Measurements from ENCODE around the gene HIGD2A.

HIGD2A gene

DNA sequence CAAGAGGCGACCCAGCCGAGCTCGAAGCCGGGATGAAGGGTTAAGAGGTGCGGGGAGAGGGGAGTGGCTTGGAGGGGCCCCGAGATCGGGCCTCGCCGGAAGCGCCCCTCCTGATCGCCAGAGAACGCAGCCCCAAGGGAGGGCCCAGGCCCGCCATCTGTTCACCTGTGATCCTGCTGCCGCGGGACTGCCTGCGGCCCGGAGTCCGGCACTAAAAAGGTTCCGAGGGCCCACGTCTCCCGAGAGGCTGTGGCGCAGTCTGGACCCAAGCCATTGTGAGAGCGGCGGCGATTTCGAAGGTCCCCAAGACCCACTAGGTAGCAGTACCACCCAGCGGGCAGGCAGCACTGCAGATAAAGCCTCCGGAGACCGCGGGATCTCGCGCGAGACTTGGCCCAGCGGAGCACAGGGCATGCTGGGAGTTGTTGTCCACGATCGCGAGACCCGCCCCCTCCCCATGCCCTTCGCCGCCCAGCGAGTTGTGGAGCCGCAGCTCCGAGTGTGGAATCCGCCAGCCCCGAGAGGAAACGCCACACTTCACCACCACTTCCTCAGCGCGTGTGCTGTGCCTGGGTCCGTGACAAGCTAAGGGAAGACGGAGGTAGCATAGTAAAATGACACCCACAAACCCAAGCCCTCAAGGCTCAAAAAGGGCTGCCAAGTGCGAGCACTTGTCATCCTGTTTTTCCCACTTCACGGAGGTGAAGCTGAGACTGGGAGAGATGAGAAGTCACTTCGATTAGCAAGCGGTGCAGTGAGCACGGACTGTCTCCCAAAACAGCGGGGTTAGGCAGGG, 26.9 kb upstream of the HIGD2A start, which contains the start of gene KIAA1191:
Gene KIAA1191, minus strand, starts transcription at position 328 of the 796 bp plus-strand sequence. CDS start 2,256 bp downstream, outside the sequence.
- peak; percentile 62 for DNase-seq (ENCODE audit: low read depth)
- peak within 1 kb of the TSS; percentile 74 for H3K4me3 ChIP-seq (ENCODE audit: control insufficient read depth, low read depth, low read length)
- TF ChIP-seq, protein P1, sequence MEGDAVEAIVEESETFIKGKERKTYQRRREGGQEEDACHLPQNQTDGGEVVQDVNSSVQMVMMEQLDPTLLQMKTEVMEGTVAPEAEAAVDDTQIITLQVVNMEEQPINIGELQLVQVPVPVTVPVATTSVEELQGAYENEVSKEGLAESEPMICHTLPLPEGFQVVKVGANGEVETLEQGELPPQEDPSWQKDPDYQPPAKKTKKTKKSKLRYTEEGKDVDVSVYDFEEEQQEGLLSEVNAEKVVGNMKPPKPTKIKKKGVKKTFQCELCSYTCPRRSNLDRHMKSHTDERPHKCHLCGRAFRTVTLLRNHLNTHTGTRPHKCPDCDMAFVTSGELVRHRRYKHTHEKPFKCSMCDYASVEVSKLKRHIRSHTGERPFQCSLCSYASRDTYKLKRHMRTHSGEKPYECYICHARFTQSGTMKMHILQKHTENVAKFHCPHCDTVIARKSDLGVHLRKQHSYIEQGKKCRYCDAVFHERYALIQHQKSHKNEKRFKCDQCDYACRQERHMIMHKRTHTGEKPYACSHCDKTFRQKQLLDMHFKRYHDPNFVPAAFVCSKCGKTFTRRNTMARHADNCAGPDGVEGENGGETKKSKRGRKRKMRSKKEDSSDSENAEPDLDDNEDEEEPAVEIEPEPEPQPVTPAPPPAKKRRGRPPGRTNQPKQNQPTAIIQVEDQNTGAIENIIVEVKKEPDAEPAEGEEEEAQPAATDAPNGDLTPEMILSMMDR (IDR thresholded peaks at IDR 0.05; ENCODE audit: control insufficient read depth, insufficient read depth, low read depth, low read length, missing control alignments) = peak; percentile 16

DNA sequence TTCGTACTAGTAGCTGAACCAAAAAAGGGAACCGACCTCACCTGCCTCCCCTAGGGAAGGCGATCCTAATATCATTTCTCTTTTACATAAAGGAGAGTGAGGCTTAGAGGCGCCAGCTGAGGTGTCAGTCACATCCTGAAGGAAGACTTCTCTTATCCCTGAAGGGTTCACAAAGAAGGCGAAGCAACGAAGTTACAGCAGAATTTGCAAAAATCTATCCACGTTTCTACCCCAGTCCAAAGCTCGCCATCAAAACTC, 26.4 kb upstream of the HIGD2A start:
- TF ChIP-seq, protein P1 (IDR thresholded peaks at IDR 0.05; ENCODE audit: control insufficient read depth, insufficient read depth, low read depth, low read length, missing control alignments) = no peak
- no peak for DNase-seq (ENCODE audit: low read depth)
- peak overlapping the region; percentile 74 for H3K4me3 ChIP-seq (ENCODE audit: control insufficient read depth, low read depth, low read length)

DNA sequence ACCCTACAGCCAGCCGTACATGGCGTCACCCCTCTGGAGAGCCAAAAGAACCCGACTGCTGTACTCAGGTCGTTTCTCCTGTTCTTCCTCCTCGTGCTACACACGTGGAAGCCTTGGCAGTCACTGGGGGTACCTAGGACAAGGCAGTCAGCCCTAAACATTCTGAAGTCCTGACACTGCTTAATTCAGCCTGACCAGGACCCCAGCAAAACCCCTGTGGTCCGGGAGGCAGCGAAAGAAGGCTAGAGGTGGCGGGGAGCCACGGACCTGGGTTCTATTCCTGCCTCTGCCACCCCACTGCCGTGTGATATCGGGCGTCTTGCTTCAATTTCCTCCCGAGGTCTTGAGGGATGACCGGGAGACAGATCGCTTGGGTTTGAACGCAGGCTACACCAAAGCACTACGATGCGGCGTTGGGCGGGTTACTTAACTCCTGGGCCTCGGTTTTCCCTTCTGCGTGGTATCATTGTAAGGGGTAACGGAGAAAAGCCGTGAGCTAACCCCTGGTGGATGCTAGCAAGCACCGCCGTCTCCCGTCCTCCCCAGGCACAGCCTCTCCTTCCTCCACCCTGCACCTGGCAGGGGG, 23.7 kb upstream of the HIGD2A start:
- H3K4me3 ChIP-seq (ENCODE audit: control insufficient read depth, low read depth, low read length) = peak overlapping the region; percentile 71
- TF ChIP-seq, protein P1 (IDR thresholded peaks at IDR 0.05; ENCODE audit: control insufficient read depth, insufficient read depth, low read depth, low read length, missing control alignments) = no peak
- no peak for DNase-seq (ENCODE audit: low read depth)

DNA sequence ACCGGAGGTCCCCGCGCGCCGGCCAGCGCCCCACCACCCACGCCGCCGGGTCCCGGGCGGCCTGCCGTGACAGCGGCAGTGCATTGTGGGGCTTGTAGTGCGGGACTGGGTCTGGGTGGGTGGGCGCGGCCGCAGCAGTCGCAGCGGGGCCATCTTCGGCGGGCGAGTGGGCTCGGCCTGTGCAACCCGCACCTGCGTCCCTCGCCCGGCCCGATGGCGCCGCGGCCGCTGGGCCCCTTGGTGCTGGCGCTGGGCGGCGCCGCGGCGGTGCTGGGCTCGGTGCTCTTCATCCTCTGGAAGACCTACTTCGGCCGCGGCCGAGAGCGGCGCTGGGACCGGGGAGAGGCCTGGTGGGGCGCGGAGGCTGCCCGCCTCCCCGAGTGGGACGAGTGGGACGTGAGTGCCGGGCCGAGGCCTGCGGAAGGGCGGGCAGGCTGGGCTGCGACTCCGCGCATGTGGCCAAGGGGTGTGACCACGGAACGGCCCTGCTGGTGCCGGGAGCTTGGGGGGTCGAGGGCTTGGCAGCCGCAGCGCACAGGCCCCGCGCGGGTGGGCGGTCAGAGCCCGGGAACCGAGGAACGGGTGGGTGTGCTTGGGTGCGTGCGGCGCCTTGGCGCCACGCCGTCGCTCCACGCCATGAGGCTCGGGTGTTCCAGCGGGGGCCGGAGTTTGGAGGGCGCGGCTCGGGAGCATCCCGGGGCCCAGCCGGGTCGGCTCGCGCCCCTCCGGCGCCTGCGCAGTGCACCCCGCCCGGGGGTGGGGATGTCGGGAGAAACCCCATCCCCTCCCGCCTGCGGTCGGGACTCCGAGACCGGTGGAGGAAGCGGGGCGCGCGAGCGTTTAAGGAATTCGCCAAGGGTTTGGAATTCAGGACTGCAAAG, 23.0 kb upstream of the HIGD2A start, which contains the start of gene ARL10:
Gene ARL10, plus strand, starts transcription at position 137 of the 881 bp plus-strand sequence. Its CDS starts 77 bp downstream, at position 214.
- peak; percentile 24 for DNase-seq (ENCODE audit: low read depth)
- H3K4me3 ChIP-seq (ENCODE audit: control insufficient read depth, low read depth, low read length) = peak within 1 kb of the TSS; percentile 71

DNA sequence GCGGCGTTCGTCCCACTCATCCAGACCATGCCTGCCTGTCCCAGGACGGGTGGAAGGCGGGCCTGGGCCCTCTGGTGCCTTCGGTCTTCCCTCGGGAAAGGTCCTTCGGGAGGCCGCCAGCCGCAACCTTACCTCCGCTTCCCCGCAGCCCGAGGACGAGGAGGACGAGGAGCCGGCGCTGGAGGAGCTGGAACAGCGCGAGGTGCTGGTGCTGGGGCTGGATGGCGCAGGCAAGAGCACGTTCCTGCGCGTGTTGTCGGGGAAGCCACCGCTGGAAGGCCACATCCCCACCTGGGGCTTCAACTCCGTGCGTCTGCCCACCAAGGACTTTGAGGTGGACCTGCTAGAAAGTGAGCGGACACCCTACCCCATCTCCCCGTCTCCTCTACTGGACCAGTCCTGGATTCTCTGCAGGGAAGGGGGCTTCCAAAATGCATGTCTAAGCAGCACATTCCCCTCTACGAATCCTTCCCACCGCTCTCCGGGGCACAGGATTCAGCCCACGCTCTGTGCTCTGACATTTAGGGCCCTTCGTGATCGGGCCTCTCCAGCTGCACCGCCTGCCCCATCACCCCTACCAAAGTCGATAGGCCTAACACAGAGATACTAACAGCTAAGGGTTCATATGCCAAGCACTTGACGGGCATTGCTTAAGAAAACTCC, 22.2 kb upstream of the HIGD2A start:
- TF ChIP-seq, protein P1 (IDR thresholded peaks at IDR 0.05; ENCODE audit: control insufficient read depth, insufficient read depth, low read depth, low read length, missing control alignments) = no peak
- H3K4me3 ChIP-seq (ENCODE audit: control insufficient read depth, low read depth, low read length) = peak overlapping the region; percentile 71
- DNase-seq (ENCODE audit: low read depth) = no peak

More for the DNA sequence above, 23.0 kb upstream of the HIGD2A start, which contains the start of gene ARL10:
- TF ChIP-seq, protein P1 (IDR thresholded peaks at IDR 0.05; ENCODE audit: control insufficient read depth, insufficient read depth, low read depth, low read length, missing control alignments) = no peak

DNA sequence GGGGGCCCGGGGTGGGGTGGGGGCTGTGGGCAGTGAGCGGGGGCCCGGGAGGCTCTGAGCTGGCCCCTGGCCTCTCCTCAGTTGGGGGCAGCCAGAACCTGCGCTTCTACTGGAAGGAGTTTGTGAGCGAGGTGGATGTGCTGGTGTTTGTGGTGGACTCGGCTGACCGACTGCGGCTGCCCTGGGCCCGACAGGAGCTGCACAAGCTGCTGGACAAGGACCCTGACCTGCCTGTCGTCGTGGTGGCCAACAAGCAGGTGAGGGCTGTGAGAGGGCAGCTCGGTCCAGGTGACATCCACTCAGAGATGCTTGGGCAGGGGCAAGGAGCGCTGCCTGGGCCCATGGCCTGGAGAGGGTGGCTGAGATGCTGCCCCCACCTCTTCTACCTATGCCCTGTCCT, 19.8 kb upstream of the HIGD2A start:
- DNase-seq (ENCODE audit: low read depth) = no peak
- TF ChIP-seq, protein P1 (IDR thresholded peaks at IDR 0.05; ENCODE audit: control insufficient read depth, insufficient read depth, low read depth, low read length, missing control alignments) = no peak
- H3K4me3 ChIP-seq (ENCODE audit: control insufficient read depth, low read depth, low read length) = no peak overlapping the region
